ENCODE measurements around the gene PARD3.
A peak's percentile ranks its signal among the peaks of the same experiment; 100 is the strongest.

The PARD3 gene

GRCh38 chr10:34574353-34574934, 240.7 kb downstream of the PARD3 start:
- in situ Hi-C loops (cut with HindIII; ENCODE audit: low sequenced_read_pairs), result no loop called here
- TF ChIP-seq, protein P1, sequence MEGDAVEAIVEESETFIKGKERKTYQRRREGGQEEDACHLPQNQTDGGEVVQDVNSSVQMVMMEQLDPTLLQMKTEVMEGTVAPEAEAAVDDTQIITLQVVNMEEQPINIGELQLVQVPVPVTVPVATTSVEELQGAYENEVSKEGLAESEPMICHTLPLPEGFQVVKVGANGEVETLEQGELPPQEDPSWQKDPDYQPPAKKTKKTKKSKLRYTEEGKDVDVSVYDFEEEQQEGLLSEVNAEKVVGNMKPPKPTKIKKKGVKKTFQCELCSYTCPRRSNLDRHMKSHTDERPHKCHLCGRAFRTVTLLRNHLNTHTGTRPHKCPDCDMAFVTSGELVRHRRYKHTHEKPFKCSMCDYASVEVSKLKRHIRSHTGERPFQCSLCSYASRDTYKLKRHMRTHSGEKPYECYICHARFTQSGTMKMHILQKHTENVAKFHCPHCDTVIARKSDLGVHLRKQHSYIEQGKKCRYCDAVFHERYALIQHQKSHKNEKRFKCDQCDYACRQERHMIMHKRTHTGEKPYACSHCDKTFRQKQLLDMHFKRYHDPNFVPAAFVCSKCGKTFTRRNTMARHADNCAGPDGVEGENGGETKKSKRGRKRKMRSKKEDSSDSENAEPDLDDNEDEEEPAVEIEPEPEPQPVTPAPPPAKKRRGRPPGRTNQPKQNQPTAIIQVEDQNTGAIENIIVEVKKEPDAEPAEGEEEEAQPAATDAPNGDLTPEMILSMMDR (IDR thresholded peaks at IDR 0.05; ENCODE audit: low read depth, low read length), result no peak
- no peak for DNase-seq (ENCODE audit: low read depth, low spot score)
- H3K4me3 ChIP-seq (ENCODE audit: low read depth, low read length), result no peak overlapping the region

DNA sequence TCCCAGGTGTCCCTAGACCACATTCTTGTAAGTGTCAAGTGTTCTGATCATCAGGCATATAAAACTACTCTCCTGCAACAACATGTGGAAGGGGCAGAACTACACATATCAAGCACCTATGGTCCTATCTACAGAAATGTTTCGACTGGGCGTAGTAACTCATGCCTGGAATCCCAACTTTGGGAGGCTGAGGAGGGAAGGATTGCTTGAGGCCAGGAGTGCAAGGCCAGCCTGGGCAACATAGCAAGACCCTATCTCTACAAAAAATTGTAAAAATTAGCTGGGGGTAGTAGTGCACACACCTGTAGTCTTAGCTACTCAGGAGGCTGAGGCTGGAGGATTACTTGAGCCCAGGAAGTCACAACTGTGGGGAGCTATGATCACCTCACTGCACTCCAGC, 244.2 kb downstream of the PARD3 start:
- TF ChIP-seq, protein P1 (IDR thresholded peaks at IDR 0.05; ENCODE audit: low read depth, low read length), result no peak
- no peak for DNase-seq (ENCODE audit: low read depth, low spot score)
- no peak overlapping the region for H3K4me3 ChIP-seq (ENCODE audit: low read depth, low read length)
- in situ Hi-C loops (cut with HindIII; ENCODE audit: low sequenced_read_pairs), result no loop called here

- in situ Hi-C loops (cut with HindIII; ENCODE audit: low sequenced_read_pairs), result no loop called here
- no peak for DNase-seq (ENCODE audit: low read depth, low spot score)
- TF ChIP-seq, protein P1 (IDR thresholded peaks at IDR 0.05; ENCODE audit: low read depth, low read length), result no peak
- no peak overlapping the region for H3K4me3 ChIP-seq (ENCODE audit: low read depth, low read length)
Measured at GRCh38 chr10:34567659-34568253, 247.3 kb downstream of the PARD3 start.

DNA sequence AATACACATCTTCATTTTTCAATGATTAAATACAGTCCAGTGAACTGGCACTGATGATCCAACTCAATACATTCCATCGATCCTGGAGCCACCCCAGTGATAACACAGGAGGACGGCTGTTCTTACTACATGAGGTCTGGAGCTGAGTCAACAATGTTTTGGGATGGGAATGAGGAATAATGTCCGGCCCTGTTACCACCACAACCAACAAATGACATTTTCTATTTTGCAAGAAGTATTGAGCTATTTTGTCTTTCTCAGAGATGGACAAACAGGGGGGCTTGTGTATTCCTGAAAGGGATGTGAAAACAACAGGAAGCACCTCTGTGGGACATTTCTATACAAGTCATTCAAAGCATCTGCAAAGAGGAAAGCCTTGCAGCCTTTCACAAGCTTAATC, 249.2 kb downstream of the PARD3 start:
- in situ Hi-C loops (cut with HindIII; ENCODE audit: low sequenced_read_pairs), result no loop called here
- DNase-seq (ENCODE audit: low read depth, low spot score), result peak; percentile 49
- no peak overlapping the region for H3K4me3 ChIP-seq (ENCODE audit: low read depth, low read length)
- TF ChIP-seq, protein P1 (IDR thresholded peaks at IDR 0.05; ENCODE audit: low read depth, low read length), result no peak

DNA sequence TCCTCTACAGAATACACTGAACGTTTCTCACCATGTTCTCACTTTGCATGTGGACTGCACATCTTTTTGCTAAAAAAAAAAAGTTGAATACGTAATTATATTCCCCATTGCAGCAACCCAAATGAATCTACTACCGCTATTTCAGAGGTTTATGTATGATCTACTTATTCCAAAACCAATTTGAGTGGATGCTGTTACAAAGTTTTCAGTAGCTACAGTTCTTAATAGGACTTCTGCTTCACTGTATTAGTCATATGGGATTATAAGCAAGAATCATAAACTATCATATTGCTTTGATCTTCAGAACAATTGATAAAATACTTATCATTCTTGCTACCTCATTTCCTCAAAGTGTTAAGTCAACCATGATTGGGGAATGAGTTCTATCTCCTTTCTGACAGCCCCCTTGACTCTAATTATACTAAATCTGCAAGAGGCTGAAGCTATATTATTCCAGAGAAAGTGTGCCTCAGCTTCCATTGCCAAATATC, 257.0 kb downstream of the PARD3 start:
- in situ Hi-C loops (cut with HindIII; ENCODE audit: low sequenced_read_pairs), result no loop called here
- TF ChIP-seq, protein P1 (IDR thresholded peaks at IDR 0.05; ENCODE audit: low read depth, low read length), result no peak
- DNase-seq (ENCODE audit: low read depth, low spot score), result no peak

DNA sequence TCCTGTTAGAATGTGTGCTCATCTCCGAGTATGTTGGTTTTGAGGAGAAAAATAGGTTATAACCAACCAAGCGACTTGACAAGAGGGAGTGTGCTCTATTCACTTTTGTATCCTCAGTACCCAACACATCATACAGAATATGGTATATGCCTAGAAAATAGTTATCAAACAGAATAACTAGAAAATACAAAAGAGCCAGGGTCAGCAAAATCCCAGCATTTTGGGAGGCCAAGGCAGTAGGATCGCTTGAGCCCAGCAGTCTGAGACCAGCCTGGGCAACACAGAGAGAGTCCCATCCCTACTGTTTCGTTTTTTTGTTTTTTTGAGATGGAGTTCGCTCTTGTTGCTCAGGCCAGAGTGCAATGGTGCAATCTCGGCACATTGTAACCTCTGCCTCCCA, 257.9 kb downstream of the PARD3 start:
- in situ Hi-C loops (cut with HindIII; ENCODE audit: low sequenced_read_pairs), result no loop called here
- DNase-seq (ENCODE audit: low read depth, low spot score), result no peak
- H3K4me3 ChIP-seq (ENCODE audit: low read depth, low read length), result no peak overlapping the region
- TF ChIP-seq, protein P1 (IDR thresholded peaks at IDR 0.05; ENCODE audit: low read depth, low read length), result no peak

More for the DNA sequence above, 257.0 kb downstream of the PARD3 start:
- H3K4me3 ChIP-seq (ENCODE audit: low read depth, low read length), result no peak overlapping the region
